Thyroid gland (tissue), 4 donors: ENCODE measurements around the gene CXCL3. TPM values are rescaled to one million over a fixed set of nuclear protein-coding genes. Genes with fewer than 3 reads are reported as not detected.

Source experiments
- DNase-seq, 2 donors: peaks; one replicate each; pipeline ENCODE4 v3.0.0-alpha.2; 2019
- H3K27ac ChIP-seq, 3 donors: fragments of 200-600 bp; sonication (generic); 1 replicate in 2 of 3; 2 replicates in 1 of 3; pipeline ENCODE4 v1.5.1; 2016 to 2019; ENCODE audit warnings: mild to moderate bottlenecking in 1 of 3, moderate library complexity in 1 of 3
- H3K27me3 ChIP-seq: fragments of 200-600 bp; sonication (generic); one replicate; pipeline ENCODE4 v1.5.1; 2019
- H3K36me3 ChIP-seq, 2 donors: fragments of 200-600 bp; sonication (generic); one replicate each; pipeline ENCODE4 v1.5.1; 2016 to 2019
- H3K4me1 ChIP-seq, 2 donors: fragments of 200-600 bp; sonication (generic); one replicate each; pipeline ENCODE4 v1.5.1; 2017 to 2019
- H3K4me3 ChIP-seq, 3 donors: fragments of 200-600 bp; sonication (generic); replicated peaks in 1 of 3; 1 replicate in 2 of 3; 2 replicates in 1 of 3; pipeline ENCODE4 v1.5.1; 2016; ENCODE audit warnings: mild to moderate bottlenecking in 1 of 3
- H3K9me3 ChIP-seq: fragments of 200-600 bp; sonication (generic); one replicate; pipeline ENCODE4 v1.5.1; 2017
- POLR2A ChIP-seq, 2 donors: fragments of 450-650 bp; IDR thresholded peaks; one replicate each; pipeline ENCODE4 v1.6.1; 2017; ENCODE audit warnings: antibody characterized with exemption in 2 of 2, mild to moderate bottlenecking in 2 of 2, moderate library complexity in 1 of 2
- WGBS, 2 donors: methylation state at CpG; one replicate each; pipeline ENCODE4 v1.1.5; 2017; 5-methylcytosine and 5-hydroxymethylcytosine counted together
- intact Hi-C: fragments of 100-400 bp; cut with DNase I; formaldehyde crosslinking; loops from one replicate; pipeline ENCODE4 v1.15.1; 2023
- total RNA-seq, 4 donors: library from RNA; depleted of rRNA; stranded (reverse); fragments of >200 nt; gene quantifications; one replicate each; pipeline ENCODE4 v1.2.3, GENCODE V29; 2016
- TF ChIP-seq, protein P1 (sequence below), 6 experiments: fragments of 200-600 bp in 3 of 6; fragments of 450-650 bp in 3 of 6; sonication (generic) in 3 of 6; IDR thresholded peaks; one replicate each; pipeline ENCODE4 v1.5.1; 2016 to 2019; ENCODE audit warnings: antibody characterized with exemption in 6 of 6, mild to moderate bottlenecking in 2 of 6, inconsistent platforms in 1 of 6, moderate library complexity in 1 of 6

CXCL3 gene
- total RNA-seq, 4 donors from 2014 or later, result 0.22 to 0.59 TPM; not detected in 2

- DNase-seq, result no peak
Observed at GRCh38 chr4:74018771-74019170, 19.7 kb downstream of the CXCL3 start.

DNA sequence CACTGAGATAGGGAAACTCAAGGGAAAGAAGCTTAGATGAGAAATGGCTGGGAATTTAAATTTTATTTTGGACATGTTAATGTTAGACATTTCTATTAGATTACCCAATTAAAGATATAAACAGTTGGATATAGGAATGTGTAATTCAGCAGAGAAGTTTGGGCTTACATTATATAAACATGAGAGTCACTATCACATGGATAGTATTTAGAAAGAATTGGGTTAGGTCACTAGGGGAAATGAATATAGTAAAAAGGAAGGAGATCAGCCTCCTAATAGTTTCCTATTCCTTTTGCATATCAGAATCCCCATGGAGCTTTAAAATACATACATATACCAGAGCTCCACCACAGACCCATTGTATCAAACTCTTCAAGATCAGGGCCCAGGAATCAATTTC, 20.4 kb downstream of the CXCL3 start:
- no peak for TF ChIP-seq POLR2A (IDR thresholded peaks at IDR 0.05)
- TF ChIP-seq, protein P1, sequence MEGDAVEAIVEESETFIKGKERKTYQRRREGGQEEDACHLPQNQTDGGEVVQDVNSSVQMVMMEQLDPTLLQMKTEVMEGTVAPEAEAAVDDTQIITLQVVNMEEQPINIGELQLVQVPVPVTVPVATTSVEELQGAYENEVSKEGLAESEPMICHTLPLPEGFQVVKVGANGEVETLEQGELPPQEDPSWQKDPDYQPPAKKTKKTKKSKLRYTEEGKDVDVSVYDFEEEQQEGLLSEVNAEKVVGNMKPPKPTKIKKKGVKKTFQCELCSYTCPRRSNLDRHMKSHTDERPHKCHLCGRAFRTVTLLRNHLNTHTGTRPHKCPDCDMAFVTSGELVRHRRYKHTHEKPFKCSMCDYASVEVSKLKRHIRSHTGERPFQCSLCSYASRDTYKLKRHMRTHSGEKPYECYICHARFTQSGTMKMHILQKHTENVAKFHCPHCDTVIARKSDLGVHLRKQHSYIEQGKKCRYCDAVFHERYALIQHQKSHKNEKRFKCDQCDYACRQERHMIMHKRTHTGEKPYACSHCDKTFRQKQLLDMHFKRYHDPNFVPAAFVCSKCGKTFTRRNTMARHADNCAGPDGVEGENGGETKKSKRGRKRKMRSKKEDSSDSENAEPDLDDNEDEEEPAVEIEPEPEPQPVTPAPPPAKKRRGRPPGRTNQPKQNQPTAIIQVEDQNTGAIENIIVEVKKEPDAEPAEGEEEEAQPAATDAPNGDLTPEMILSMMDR (IDR thresholded peaks at IDR 0.05), result no peak
- no peak overlapping the region for H3K27ac ChIP-seq

More at GRCh38 chr4:74018771-74019170, 19.7 kb downstream of the CXCL3 start:
- Histone ChIP-seq H3K27me3 (no peaks in the 10 kb centered on the region), H3K4me3 (no peak overlapping the region), H3K27ac (no peak overlapping the region), H3K36me3 (no peaks in the 10 kb centered on the region), H3K9me3 (no peaks in the 10 kb centered on the region), H3K4me1 (no peaks in the 10 kb centered on the region)
- WGBS, 2 donors, result 63 to 71% methylated on average over 3 of the region's 3 CpGs
- intact Hi-C loops, result no loop called here
- TF ChIP-seq, protein P1 (IDR thresholded peaks at IDR 0.05), result no peak
- no peak for TF ChIP-seq POLR2A (IDR thresholded peaks at IDR 0.05)

DNA sequence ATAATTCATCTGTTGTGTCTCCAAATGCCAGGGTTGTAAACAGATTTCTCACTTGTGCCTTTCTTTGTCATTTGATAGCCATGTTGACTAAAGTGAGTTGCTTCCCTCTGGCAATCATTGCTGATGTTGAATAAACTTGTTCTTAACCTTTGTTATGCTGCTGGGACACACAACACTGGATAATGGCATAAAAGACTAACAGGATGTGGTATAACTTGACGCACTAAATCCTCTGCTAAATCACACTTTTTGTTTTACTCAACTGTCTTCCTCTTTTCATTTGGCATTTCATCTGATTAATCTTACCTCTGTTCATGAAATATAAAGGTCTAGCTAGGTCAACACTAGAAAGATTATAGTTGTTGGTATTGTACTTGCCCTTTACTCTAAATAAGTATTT, 22.4 kb downstream of the CXCL3 start:
- Histone ChIP-seq H3K36me3 (no peaks in the 10 kb centered on the region), H3K4me1 (no peaks in the 10 kb centered on the region), H3K9me3 (no peaks in the 10 kb centered on the region), H3K27ac (no peak overlapping the region), H3K27me3 (no peaks in the 10 kb centered on the region), H3K4me3 (no peak overlapping the region)
- 53 to 70% methylated on average over 1 of the region's 1 CpG for WGBS, 2 donors
- intact Hi-C loops, result no loop called here
- no peak for TF ChIP-seq POLR2A (IDR thresholded peaks at IDR 0.05)
- TF ChIP-seq, protein P1 (IDR thresholded peaks at IDR 0.05), result no peak
- DNase-seq, result no peak

More for the DNA sequence above, 20.4 kb downstream of the CXCL3 start:
- Histone ChIP-seq H3K4me3 (no peak overlapping the region), H3K27me3 (no peaks in the 10 kb centered on the region), H3K36me3 (no peaks in the 10 kb centered on the region), H3K4me1 (no peaks in the 10 kb centered on the region), H3K9me3 (no peaks in the 10 kb centered on the region)
- DNase-seq, result no peak
- intact Hi-C loops, result no loop called here

GRCh38 chr4:74015126-74015780, 23.2 kb downstream of the CXCL3 start:
- intact Hi-C loops, result no loop called here

GRCh38 chr4:74014332-74014731, 24.2 kb downstream of the CXCL3 start:
- WGBS, 2 donors, result 13 to 30% methylated on average over 1 of the region's 1 CpG
- H3K36me3 ChIP-seq, result no peaks in the 10 kb centered on the region
- no peaks in the 10 kb centered on the region for H3K4me1 ChIP-seq
- no peak overlapping the region for H3K4me3 ChIP-seq
- DNase-seq, result no peak
- H3K27ac ChIP-seq, result no peak overlapping the region
- H3K27me3 ChIP-seq, result no peaks in the 10 kb centered on the region
- intact Hi-C loops, result no loop called here
- H3K9me3 ChIP-seq, result no peaks in the 10 kb centered on the region
- TF ChIP-seq, protein P1 (IDR thresholded peaks at IDR 0.05), result no peak
- no peak for TF ChIP-seq POLR2A (IDR thresholded peaks at IDR 0.05)

More at GRCh38 chr4:74015126-74015780, 23.2 kb downstream of the CXCL3 start:
- no peaks in the 10 kb centered on the region for H3K36me3 ChIP-seq
- no peak for DNase-seq
- no peaks in the 10 kb centered on the region for H3K4me1 ChIP-seq
- 89 to 96% methylated on average over 3 of the region's 3 CpGs for WGBS, 2 donors
- no peaks in the 10 kb centered on the region for H3K9me3 ChIP-seq
- TF ChIP-seq POLR2A (IDR thresholded peaks at IDR 0.05), result no peak
- TF ChIP-seq, protein P1 (IDR thresholded peaks at IDR 0.05), result no peak
- no peaks in the 10 kb centered on the region for H3K27me3 ChIP-seq
- H3K27ac ChIP-seq, result no peak overlapping the region
- no peak overlapping the region for H3K4me3 ChIP-seq
